ENCODE data around the gene THUMPD2. TPM values are rescaled to one million over a fixed set of nuclear protein-coding genes. Genes with fewer than 3 reads are reported as not detected.
A peak's percentile ranks its signal among the peaks of the same experiment; 100 is the strongest.
"Not testable (repeated sequence)": the region's sequence is repeated elsewhere in the genome, so short reads cannot be mapped to it uniquely, and the experiment has no call there.

THUMPD2 gene
- total and polyA plus RNA-seq, 12 donors, result 4.3 to 10.4 (median 5.7) TPM

DNA sequence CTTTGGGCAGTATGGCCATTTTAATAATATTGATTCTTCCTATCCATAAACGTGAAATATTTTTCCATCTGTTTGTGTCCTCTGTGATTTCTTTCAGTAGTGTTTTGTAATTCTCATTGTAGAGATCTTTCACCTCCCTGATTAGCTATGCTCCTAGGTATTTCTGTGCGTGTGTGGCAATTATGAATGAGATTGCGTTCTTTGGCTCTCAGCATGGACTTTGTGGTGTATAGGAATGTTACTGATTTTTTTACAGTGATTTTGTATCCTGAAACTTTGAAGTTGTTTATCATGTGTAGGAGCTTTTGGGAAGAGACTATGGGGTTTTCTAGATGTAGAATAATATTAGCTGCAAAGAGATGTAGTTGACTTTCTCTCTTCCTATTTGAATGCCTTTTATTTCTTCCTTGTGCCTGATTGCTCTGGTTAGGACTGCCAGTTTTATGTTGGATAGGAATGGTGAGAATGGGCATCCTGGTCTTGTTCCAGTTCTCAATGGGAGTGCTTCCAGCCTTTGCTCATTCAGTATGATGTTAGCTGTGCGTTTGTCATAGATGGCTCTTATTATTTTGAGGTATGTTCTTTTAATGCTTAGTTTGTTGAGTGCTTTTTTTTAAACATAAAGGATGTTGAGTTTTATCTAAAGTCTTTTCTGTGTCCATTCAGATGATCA, 27.0 kb upstream of the THUMPD2 start:
- Histone ChIP-seq H3K9me3 (peaks cover 0 to 53% (median 15%) of the 10 kb centered on the region in 11 donors), H3K4me3 (no peak overlapping the region), H3K4me1 (peaks cover 0 to 4% (median 0%) of the 10 kb centered on the region in 9 donors), H3K27ac (peak overlapping the region in 1 of 10 donors; percentile 30), H3K36me3 (no peaks in the 10 kb centered on the region), H3K27me3 (no peaks in the 10 kb centered on the region)
- intact Hi-C loops (cut with DNase I), result no loop called here
- ATAC-seq, result peak in 4 of 8 donors; percentile 37 to 91 (median 58)
- no peak for DNase-seq
- WGBS, 2 donors, result 50 to 65% methylated on average over 4 of the region's 4 CpGs
- TF ChIP-seq, protein P1, sequence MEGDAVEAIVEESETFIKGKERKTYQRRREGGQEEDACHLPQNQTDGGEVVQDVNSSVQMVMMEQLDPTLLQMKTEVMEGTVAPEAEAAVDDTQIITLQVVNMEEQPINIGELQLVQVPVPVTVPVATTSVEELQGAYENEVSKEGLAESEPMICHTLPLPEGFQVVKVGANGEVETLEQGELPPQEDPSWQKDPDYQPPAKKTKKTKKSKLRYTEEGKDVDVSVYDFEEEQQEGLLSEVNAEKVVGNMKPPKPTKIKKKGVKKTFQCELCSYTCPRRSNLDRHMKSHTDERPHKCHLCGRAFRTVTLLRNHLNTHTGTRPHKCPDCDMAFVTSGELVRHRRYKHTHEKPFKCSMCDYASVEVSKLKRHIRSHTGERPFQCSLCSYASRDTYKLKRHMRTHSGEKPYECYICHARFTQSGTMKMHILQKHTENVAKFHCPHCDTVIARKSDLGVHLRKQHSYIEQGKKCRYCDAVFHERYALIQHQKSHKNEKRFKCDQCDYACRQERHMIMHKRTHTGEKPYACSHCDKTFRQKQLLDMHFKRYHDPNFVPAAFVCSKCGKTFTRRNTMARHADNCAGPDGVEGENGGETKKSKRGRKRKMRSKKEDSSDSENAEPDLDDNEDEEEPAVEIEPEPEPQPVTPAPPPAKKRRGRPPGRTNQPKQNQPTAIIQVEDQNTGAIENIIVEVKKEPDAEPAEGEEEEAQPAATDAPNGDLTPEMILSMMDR (IDR thresholded peaks at IDR 0.05), result no peak

DNA sequence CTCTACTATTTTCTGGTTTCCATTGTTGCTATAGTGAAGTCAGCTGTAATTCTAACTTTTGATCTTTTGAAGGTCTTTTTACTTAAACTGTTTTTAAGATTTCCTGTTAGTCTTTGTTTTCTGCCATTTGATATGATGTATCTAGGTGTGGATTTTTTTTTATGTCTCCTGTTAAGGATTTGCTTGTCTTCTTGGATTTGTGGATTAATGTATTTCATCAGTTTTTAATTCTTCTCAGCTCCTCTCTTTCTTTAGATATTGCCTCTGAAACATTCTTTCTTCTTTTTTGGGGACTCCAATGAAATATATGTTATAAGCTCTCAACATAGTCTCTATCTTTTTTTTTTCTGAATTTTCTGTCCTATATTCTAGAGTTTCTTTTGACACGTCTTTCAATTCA, 24.8 kb upstream of the THUMPD2 start:
- DNase-seq (no peak), ATAC-seq (no peak)
- intact Hi-C loops (cut with DNase I), result no loop called here
- Histone ChIP-seq H3K27me3 (no peaks in the 10 kb centered on the region), H3K9me3 (peaks cover 0 to 42% (median 15%) of the 10 kb centered on the region in 11 donors), H3K27ac (no peak overlapping the region), H3K4me3 (no peak overlapping the region), H3K4me1 (peaks cover 0 to 4% (median 0%) of the 10 kb centered on the region in 9 donors), H3K36me3 (no peaks in the 10 kb centered on the region)
- TF ChIP-seq, protein P1 (IDR thresholded peaks at IDR 0.05), result no peak
- WGBS, 2 donors, result 92 to 93% methylated on average over 1 of the region's 1 CpG

DNA sequence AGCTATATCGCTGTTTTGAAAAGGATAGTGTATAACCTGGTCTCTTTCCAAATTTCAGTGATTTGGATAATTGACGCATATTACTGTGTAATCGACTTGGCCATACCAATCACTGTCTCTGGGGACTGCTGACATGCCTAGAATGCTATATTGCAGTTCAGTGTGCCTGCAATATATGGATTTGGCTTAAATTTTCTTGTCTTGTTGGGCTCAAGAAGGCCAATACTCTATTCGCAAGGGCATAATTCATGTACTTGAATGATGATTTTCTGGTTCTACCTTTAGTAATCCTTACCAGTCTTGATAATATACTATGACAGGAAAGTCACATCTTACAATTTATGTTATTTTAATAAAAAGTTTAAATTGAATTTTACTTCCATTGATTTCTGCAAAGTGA, 21.7 kb upstream of the THUMPD2 start:
- ATAC-seq, result no peak
- no peak for DNase-seq
- intact Hi-C loops (cut with DNase I), result no loop called here

DNA sequence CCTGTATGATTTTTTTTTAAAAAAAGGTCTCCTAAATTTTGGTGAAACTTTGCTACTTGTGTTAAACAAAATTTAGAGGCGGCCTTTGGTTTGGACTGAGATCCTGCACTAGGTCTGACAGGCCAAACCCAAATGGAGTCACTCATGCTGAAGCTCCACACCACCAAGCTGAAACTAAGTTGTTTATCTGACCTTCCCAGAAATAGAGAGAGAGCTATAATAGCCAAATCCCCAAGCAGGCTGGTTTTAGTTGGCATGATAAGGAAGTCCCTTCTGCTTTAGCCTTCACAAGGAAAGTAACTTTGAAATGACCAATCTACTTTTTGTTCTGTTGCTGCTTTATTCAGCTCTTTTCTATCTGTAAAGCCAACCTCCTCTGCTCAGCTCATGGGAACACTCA, 17.1 kb upstream of the THUMPD2 start:
- peak overlapping the region in 2 of 10 donors; percentile 6 to 29 for H3K27ac ChIP-seq
- TF ChIP-seq, protein P1 (IDR thresholded peaks at IDR 0.05), result no peak
- peaks cover 0 to 12% (median 0%) of the 10 kb centered on the region in 9 donors for H3K4me1 ChIP-seq
- no peak for DNase-seq
- H3K9me3 ChIP-seq, result peaks cover 0 to 8% (median 0%) of the 10 kb centered on the region in 11 donors
- ATAC-seq, result peak in 2 of 8 donors; percentile 57 to 59
- no peak overlapping the region for H3K4me3 ChIP-seq
- intact Hi-C loops (cut with DNase I), result no loop called here
- no peaks in the 10 kb centered on the region for H3K27me3 ChIP-seq
- no peaks in the 10 kb centered on the region for H3K36me3 ChIP-seq
- WGBS, 2 donors, result 88 to 100% methylated on average over 1 of the region's 1 CpG

More for the DNA sequence above, 21.7 kb upstream of the THUMPD2 start:
- H3K27me3 ChIP-seq, result no peaks in the 10 kb centered on the region
- 94 to 96% methylated on average over 4 of the region's 4 CpGs for WGBS, 2 donors
- H3K4me3 ChIP-seq, result no peak overlapping the region
- peaks cover 0 to 7% (median 0%) of the 10 kb centered on the region in 9 donors for H3K4me1 ChIP-seq
- TF ChIP-seq, protein P1 (IDR thresholded peaks at IDR 0.05), result no peak
- peaks cover 0 to 43% (median 15%) of the 10 kb centered on the region in 11 donors for H3K9me3 ChIP-seq
- H3K27ac ChIP-seq, result no peak overlapping the region
- no peaks in the 10 kb centered on the region for H3K36me3 ChIP-seq

DNA sequence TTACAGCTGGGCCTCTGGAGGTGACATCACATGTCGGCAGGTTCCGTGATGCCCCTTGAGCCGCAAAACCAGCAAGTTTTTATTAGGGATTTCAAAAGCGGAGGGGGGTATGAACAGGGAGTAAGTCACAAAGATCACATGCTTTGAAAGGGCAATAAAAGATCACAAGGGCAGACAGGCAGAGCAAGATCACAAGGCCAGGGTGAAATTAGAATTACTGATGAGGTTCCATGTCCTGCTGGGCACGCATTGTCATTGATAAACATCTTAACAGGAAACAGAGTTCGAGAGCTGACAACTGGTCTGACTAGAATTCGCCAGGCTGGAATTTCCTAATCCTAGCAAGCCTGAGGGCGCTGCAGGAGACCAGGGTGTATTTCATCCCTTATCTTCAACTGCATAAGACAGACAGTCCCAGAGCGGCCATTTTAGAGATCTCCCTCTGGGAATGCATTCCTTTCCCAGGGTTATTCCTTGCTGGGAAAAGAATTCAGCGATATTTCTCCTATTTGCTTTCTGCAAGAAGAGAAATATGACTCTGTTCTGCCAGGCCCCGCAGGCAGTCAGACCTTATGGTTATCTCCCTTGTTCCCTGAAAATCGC, 11.3 kb upstream of the THUMPD2 start:
- WGBS, 2 donors, result 82 to 84% methylated on average over 12 of the region's 12 CpGs
- intact Hi-C loops (cut with DNase I); ATAC-seq: not testable (repeated sequence)

More for the DNA sequence above, 11.3 kb upstream of the THUMPD2 start:
- H3K4me3 ChIP-seq, H3K36me3 ChIP-seq, H3K4me1 ChIP-seq, H3K27ac ChIP-seq, DNase-seq, H3K27me3 ChIP-seq: not testable (repeated sequence)
- H3K9me3 ChIP-seq, result peaks cover 0 to 16% (median 0%) of the 10 kb centered on the region in 11 donors
